Gastroesophageal sphincter (tissue), 3 donors: ENCODE data around the gene C12orf42.

Source experiments
- POLR2A ChIP-seq, 2 donors: fragments of 450-650 bp; IDR thresholded peaks; one replicate each; pipeline ENCODE4 v1.6.1; 2017; ENCODE audit warnings: antibody characterized with exemption in 2 of 2, mild to moderate bottlenecking in 2 of 2, moderate library complexity in 1 of 2
- POLR2AphosphoS5 ChIP-seq: sonication (generic); formaldehyde crosslinking; IDR thresholded peaks from one replicate; pipeline ENCODE4 v1.6.1; 2017; ENCODE audit warnings: antibody characterized with exemption
- TF ChIP-seq, protein P1 (sequence below), 4 experiments: fragments of 200-600 bp in 2 of 4; fragments of 450-650 bp in 2 of 4; sonication (generic) in 1 of 4; IDR thresholded peaks; one replicate each; pipeline ENCODE4 v1.5.1; 2017 to 2019; ENCODE audit warnings: antibody characterized with exemption in 4 of 4, mild to moderate bottlenecking in 2 of 4, moderate library complexity in 2 of 4

DNA sequence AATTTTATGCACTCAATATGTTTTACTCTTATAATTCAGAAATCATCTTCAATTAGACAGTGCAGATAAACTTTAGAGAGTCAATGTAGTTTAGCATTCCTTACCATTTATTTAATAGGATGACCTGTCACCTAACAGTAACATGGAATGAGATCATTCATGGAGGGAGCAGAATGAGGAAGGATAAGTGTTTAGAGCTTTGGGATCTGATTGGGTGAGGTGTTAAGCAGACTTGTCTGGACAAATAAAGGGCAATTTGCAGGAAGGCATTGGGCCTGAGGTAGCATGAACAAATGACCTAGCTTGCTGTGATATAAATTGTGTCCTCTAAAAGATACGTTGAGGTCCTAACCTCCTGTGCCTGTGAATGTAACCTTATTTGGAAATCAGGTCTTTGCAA is 187.4 kb downstream of the C12orf42 start:
- TF ChIP-seq, protein P1, sequence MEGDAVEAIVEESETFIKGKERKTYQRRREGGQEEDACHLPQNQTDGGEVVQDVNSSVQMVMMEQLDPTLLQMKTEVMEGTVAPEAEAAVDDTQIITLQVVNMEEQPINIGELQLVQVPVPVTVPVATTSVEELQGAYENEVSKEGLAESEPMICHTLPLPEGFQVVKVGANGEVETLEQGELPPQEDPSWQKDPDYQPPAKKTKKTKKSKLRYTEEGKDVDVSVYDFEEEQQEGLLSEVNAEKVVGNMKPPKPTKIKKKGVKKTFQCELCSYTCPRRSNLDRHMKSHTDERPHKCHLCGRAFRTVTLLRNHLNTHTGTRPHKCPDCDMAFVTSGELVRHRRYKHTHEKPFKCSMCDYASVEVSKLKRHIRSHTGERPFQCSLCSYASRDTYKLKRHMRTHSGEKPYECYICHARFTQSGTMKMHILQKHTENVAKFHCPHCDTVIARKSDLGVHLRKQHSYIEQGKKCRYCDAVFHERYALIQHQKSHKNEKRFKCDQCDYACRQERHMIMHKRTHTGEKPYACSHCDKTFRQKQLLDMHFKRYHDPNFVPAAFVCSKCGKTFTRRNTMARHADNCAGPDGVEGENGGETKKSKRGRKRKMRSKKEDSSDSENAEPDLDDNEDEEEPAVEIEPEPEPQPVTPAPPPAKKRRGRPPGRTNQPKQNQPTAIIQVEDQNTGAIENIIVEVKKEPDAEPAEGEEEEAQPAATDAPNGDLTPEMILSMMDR (IDR thresholded peaks at IDR 0.05), result no peak
- TF ChIP-seq POLR2A (IDR thresholded peaks at IDR 0.05), result no peak
- TF ChIP-seq POLR2AphosphoS5, result no peak
